ENCODE measurements around the gene SUFU. TPM values are rescaled to one million over a fixed set of nuclear protein-coding genes. Genes with fewer than 3 reads are reported as not detected.
A peak's percentile ranks its signal among the peaks of the same experiment; 100 is the strongest.

SUFU gene
- total and polyA plus RNA-seq, 2 donors from 2014 or later: 6.5 to 18.9 TPM

DNA sequence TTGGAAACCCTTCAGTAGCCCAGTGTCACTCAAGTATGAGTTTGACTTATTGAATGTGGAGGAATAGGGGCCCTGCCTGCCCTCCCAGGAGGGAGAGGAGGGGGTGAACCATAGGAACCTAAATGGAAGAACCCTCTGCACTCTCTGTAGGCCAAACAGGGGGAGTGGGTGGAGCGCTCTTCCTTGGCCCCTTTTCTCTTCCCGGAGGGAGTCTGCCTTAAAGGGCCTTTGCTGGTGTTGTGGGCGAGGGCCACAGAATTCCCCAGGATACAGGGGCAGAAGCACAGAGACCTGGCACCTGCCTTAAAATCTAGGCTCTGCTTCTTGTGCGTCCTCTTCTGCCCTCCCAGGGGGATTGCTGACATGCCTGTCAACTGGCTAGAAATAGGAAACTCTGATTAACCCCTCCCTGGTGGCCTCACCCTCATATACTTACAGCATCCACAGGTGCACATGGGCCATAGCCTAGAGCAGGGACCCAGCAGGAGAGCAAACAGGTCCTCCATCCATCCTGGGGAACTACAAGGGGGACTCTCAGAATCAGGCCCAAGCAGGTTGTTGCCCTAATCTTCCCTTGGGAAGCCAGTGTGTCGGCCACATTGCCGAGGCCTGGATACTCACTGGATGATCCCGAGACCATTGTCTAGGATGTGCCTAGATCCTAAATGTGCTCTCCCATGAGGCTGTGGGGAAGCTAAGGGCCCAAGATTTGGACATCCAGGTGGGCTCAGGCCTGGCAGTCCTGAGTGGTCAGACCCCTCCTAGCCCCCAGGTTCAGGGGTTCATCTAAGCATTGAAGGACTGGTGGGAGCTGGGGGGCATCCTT lies 143.9 kb downstream of the SUFU start:
- no peaks in the 10 kb centered on the region for H3K9me3 ChIP-seq (ENCODE audit: control insufficient read depth in 2 of 3, insufficient read depth in 1 of 3, low read length in 3 of 3)
- TF ChIP-seq, protein P1, sequence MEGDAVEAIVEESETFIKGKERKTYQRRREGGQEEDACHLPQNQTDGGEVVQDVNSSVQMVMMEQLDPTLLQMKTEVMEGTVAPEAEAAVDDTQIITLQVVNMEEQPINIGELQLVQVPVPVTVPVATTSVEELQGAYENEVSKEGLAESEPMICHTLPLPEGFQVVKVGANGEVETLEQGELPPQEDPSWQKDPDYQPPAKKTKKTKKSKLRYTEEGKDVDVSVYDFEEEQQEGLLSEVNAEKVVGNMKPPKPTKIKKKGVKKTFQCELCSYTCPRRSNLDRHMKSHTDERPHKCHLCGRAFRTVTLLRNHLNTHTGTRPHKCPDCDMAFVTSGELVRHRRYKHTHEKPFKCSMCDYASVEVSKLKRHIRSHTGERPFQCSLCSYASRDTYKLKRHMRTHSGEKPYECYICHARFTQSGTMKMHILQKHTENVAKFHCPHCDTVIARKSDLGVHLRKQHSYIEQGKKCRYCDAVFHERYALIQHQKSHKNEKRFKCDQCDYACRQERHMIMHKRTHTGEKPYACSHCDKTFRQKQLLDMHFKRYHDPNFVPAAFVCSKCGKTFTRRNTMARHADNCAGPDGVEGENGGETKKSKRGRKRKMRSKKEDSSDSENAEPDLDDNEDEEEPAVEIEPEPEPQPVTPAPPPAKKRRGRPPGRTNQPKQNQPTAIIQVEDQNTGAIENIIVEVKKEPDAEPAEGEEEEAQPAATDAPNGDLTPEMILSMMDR (IDR thresholded peaks at IDR 0.05; ENCODE audit: borderline replicate concordance, extremely low read depth, insufficient read depth): no peak
- peaks cover 2 to 16% (median 4%) of the 10 kb centered on the region in 3 donors for H3K36me3 ChIP-seq (ENCODE audit: control insufficient read depth in 2 of 3, insufficient read depth in 3 of 3, low read length in 3 of 3)
- H3K4me1 ChIP-seq (ENCODE audit: control insufficient read depth in 2 of 3, insufficient read depth in 2 of 3, low read depth in 1 of 3, low read length in 3 of 3): peaks cover 6 to 61% (median 47%) of the 10 kb centered on the region in 3 donors
- DNase-seq (peak in 1 of 5 donors; percentile 57), FAIRE-seq (no peak)
- intact Hi-C loops (cut with DNase I): no loop called here
- peak overlapping the region; percentile 2 to 97 for H3K27ac ChIP-seq (ENCODE audit: low read depth in 2 of 2, low read length in 2 of 2)
- H3K27me3 ChIP-seq (ENCODE audit: control insufficient read depth, insufficient read depth, low read length): no peaks in the 10 kb centered on the region
- peak overlapping the region in 2 of 3 donors; percentile 78 to 97 for H3K4me3 ChIP-seq (ENCODE audit: low read length in 3 of 3)
- peak overlapping the region in 2 of 3 donors; percentile 8 to 97 for H3K9ac ChIP-seq (ENCODE audit: low read length in 3 of 3)

DNA sequence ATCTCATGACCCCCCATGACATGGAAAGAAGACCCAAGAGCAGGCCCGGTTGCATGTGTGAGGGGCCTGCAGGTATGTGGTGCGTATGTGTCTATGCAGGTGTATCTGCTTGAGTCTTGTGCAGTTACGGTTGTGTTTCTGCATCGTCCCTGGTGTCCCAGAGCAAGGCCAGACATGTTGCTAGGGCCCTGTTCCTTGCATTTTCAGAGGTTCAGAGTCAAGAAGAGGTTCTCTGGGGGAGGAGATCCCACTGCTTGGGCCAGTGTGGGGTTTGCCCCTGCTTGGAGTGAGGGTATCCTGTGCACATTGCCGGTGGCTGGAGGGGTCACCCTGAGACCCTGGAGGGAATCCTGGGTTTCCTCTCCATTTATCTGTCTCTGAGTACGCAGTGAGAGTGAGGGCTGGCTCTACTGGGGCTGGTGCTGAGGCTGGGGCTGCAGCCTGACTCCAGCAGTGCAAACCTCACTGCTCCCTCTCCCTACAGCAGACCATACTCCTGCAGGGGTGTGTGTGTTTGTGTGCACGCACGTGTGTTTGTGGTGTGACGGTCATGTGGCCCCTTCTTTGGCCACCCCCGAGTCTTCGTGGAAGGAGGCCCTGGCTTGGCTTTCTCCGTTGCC lies 144.6 kb downstream of the SUFU start:
- H3K4me1 ChIP-seq (ENCODE audit: control insufficient read depth in 2 of 3, insufficient read depth in 2 of 3, low read depth in 1 of 3, low read length in 3 of 3): peaks cover 6 to 66% (median 47%) of the 10 kb centered on the region in 3 donors
- intact Hi-C loops (cut with DNase I): no loop called here
- H3K27me3 ChIP-seq (ENCODE audit: control insufficient read depth, insufficient read depth, low read length): no peaks in the 10 kb centered on the region
- FAIRE-seq (no peak), DNase-seq (peak in 1 of 5 donors; percentile 63)
- H3K9me3 ChIP-seq (ENCODE audit: control insufficient read depth in 2 of 3, insufficient read depth in 1 of 3, low read length in 3 of 3): no peaks in the 10 kb centered on the region
- TF ChIP-seq, protein P1 (IDR thresholded peaks at IDR 0.05; ENCODE audit: borderline replicate concordance, extremely low read depth, insufficient read depth): no peak
- peaks cover 6 to 23% (median 8%) of the 10 kb centered on the region in 3 donors for H3K36me3 ChIP-seq (ENCODE audit: control insufficient read depth in 2 of 3, insufficient read depth in 3 of 3, low read length in 3 of 3)
- H3K27ac ChIP-seq (ENCODE audit: low read depth in 2 of 2, low read length in 2 of 2): peak overlapping the region; percentile 2 to 97
- peak overlapping the region in 2 of 3 donors; percentile 78 to 97 for H3K4me3 ChIP-seq (ENCODE audit: low read length in 3 of 3)
- H3K9ac ChIP-seq (ENCODE audit: low read length in 3 of 3): peak overlapping the region in 2 of 3 donors; percentile 8 to 97

DNA sequence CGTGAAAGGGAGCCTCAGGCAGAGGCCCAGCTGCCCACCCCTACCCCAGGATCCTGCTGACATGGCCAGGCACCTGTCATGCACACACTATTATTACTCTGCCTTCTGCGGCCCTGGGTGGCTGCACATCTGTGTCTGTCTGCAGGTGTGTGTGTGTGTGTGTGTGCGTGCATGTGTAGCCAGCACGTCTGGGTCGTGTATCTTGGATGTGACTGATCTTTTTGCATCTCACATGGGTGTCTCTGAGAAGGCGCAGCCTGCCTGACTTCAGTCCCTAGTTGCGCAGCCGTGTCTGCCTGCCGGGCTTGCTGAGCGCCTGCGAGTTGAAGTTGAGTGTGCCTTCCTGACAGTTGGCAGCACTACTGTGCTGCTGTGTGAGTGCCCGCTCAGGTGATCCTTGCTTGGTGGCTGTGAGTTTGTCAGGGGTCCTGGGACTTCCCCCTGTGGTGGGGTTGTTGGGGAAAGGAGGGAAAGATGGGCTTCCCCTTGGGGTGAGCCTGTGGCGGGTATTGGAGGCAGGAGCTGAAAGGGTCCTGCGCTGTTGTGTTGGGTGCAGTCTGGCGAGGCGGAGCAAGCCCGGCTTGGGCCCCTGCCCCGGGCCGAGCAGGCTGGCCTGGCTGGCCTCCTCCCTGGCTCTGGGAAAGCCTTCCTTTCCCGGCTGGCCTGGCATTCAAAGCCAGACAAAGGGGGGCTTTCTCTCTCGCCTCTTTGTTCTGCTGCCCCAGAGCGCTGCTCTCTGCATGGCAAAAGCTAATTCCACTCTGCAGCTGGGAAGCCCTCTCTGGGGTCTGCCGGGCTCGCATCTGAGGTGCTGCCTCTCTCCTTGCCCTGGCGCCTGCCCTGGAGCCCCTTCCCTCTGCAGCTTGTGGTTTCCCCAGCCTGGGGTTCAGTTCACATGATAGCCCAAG lies 145.4 kb downstream of the SUFU start:
- peaks cover 6 to 30% (median 12%) of the 10 kb centered on the region in 3 donors for H3K36me3 ChIP-seq (ENCODE audit: control insufficient read depth in 2 of 3, insufficient read depth in 3 of 3, low read length in 3 of 3)
- peaks cover 6 to 69% (median 47%) of the 10 kb centered on the region in 3 donors for H3K4me1 ChIP-seq (ENCODE audit: control insufficient read depth in 2 of 3, insufficient read depth in 2 of 3, low read depth in 1 of 3, low read length in 3 of 3)
- H3K9ac ChIP-seq (ENCODE audit: low read length in 3 of 3): peak overlapping the region in 2 of 3 donors; percentile 4 to 97
- FAIRE-seq (no peak), DNase-seq (peak in 2 of 5 donors; percentile 58 to 74)
- peak overlapping the region in 2 of 3 donors; percentile 78 to 97 for H3K4me3 ChIP-seq (ENCODE audit: low read length in 3 of 3)
- intact Hi-C loops (cut with DNase I): no loop called here
- no peaks in the 10 kb centered on the region for H3K27me3 ChIP-seq (ENCODE audit: control insufficient read depth, insufficient read depth, low read length)
- H3K9me3 ChIP-seq (ENCODE audit: control insufficient read depth in 2 of 3, insufficient read depth in 1 of 3, low read length in 3 of 3): no peaks in the 10 kb centered on the region
- H3K27ac ChIP-seq (ENCODE audit: low read depth in 2 of 2, low read length in 2 of 2): peak overlapping the region; percentile 76 to 90
- TF ChIP-seq, protein P1 (IDR thresholded peaks at IDR 0.05; ENCODE audit: borderline replicate concordance, extremely low read depth, insufficient read depth): no peak
